Kidney (tissue), 14 donors: Measurements from ENCODE around the gene EXOC7. TPM values are rescaled to one million over a fixed set of nuclear protein-coding genes. Genes with fewer than 3 reads are reported as not detected.

Experiments used
- DNase-seq, 5 donors: peaks; one replicate each; pipeline ENCODE4 v3.0.0-alpha.2; 2013 to 2020
- FAIRE-seq: peaks from 2 replicates; lab custom pipeline; 2012; peaks lifted over from hg19 to GRCh38; lab: Jason Lieb, UNC
- H3K27ac ChIP-seq, 2 donors: one replicate each; pipeline ENCODE4 v1.7.0; 2013; ENCODE audit warnings: low read depth in 2 of 2, low read length in 2 of 2, inconsistent platforms in 1 of 2
- H3K27me3 ChIP-seq: one replicate; pipeline ENCODE4 v1.7.1; 2013; ENCODE audit warnings: low read length, inconsistent platforms; ENCODE audit not compliant: control insufficient read depth, insufficient read depth
- H3K36me3 ChIP-seq, 3 donors: one replicate each; pipeline versions ENCODE4 v1.7.0 to v1.7.1; 2013; ENCODE audit warnings: low read length in 3 of 3, control low read depth in 1 of 3, inconsistent platforms in 1 of 3; ENCODE audit not compliant: insufficient read depth in 3 of 3, control insufficient read depth in 2 of 3
- H3K4me1 ChIP-seq, 3 donors: one replicate each; pipeline versions ENCODE4 v1.7.0 to v1.7.1; 2013; ENCODE audit warnings: low read length in 3 of 3, inconsistent platforms in 1 of 3, low read depth in 1 of 3; ENCODE audit not compliant: control insufficient read depth in 2 of 3, insufficient read depth in 2 of 3
- H3K4me3 ChIP-seq, 3 donors: one replicate each; pipeline versions ENCODE4 v1.7.0 to v1.8.1; 2013; ENCODE audit warnings: low read length in 3 of 3, control low read depth in 1 of 3, inconsistent platforms in 1 of 3
- H3K9ac ChIP-seq, 3 donors: one replicate each; pipeline versions ENCODE4 v1.7.0 to v1.7.1; 2013; ENCODE audit warnings: low read length in 3 of 3, control low read depth in 1 of 3, inconsistent platforms in 1 of 3
- H3K9me3 ChIP-seq, 3 donors: one replicate each; pipeline versions ENCODE4 v1.7.0 to v1.7.1; 2013; ENCODE audit warnings: low read length in 3 of 3, control low read depth in 1 of 3, inconsistent platforms in 1 of 3; ENCODE audit not compliant: control insufficient read depth in 2 of 3, insufficient read depth in 1 of 3
- intact Hi-C: fragments of 100-400 bp; cut with DNase I; formaldehyde crosslinking; loops from one replicate; pipeline ENCODE4 v1.11.1; 2022
- polyA plus RNA-seq: library from polyadenylated mRNA; stranded (reverse); fragments of 350-450 nt; fragmentation: Illumina TruSeq; extraction: RNeasy Lipid Tissue Mini Kit (QIAGEN cat#74804); gene quantifications from one replicate; pipeline ENCODE4 v1.2.3, GENCODE V29; 2014; ENCODE audit warnings: low read depth, low replicate concordance; ENCODE audit not compliant: insufficient read depth
- total RNA-seq: library from RNA; stranded (reverse); fragmentation: NEBNext Ultra II Directional; extraction: Animal tissue kit (Norgen Biotek cat#: 25700); gene quantifications from one replicate; pipeline ENCODE4 v1.2.1, GENCODE V29; 2021
- TF ChIP-seq, protein P1 (sequence below): IDR thresholded peaks from 3 replicates; pipeline ENCODE4 v1.5.1; 2012; ENCODE audit warnings: mild to moderate bottlenecking, moderate library complexity, borderline replicate concordance; ENCODE audit not compliant: insufficient read depth; ENCODE audit errors: extremely low read depth
- donor health status: control.
- donor health status: control.
- donor health status: control.
- donor health status: control.
- donor health status: control.
- donor health status: DM: yes; HTN: yes; CAD: no.
- donor health status: Normal renal cell carcinoma (clear cell type).

EXOC7 gene
- total and polyA plus RNA-seq, 2 donors from 2014 or later: 83.2 to 143 TPM

DNA sequence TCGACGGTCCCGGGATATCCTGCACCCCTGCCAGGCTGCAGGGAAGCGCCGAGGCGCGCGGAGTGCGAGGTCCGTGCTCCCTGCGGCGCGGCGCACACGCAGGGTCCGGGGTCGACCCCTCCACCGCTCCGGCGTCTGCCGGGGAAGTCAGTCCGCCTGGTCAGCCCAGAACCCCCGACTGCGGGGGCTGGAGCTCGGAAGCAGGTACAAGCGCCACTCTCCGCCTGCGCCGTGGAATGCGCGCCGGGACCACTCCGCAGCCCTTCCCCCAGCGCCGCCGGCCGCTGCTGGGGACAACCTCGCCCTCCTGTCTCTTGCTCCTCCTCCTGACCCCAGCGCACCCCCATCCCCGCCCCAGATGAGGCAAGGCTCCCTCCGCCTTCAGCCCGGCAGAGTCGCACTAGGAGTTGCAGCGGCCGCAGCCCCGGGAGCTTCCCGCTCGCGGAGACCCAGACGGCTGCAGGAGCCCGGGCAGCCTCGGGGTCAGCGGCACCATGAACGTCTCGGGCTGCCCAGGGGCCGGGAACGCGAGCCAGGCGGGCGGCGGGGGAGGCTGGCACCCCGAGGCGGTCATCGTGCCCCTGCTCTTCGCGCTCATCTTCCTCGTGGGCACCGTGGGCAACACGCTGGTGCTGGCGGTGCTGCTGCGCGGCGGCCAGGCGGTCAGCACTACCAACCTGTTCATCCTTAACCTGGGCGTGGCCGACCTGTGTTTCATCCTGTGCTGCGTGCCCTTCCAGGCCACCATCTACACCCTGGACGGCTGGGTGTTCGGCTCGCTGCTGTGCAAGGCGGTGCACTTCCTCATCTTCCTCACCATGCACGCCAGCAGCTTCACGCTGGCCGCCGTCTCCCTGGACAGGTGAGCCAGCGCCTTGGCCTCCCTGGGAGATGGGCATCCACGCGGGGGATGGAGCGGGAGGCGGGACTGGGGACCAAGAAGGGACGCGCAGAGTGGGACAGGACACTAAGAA is 28.9 kb downstream of the EXOC7 start, which contains the start of gene GALR2:
Gene GALR2, plus strand, starts transcription at position 392 of the 974 bp plus-strand sequence. Its CDS starts 103 bp downstream, at position 495.
- TF ChIP-seq, protein P1, sequence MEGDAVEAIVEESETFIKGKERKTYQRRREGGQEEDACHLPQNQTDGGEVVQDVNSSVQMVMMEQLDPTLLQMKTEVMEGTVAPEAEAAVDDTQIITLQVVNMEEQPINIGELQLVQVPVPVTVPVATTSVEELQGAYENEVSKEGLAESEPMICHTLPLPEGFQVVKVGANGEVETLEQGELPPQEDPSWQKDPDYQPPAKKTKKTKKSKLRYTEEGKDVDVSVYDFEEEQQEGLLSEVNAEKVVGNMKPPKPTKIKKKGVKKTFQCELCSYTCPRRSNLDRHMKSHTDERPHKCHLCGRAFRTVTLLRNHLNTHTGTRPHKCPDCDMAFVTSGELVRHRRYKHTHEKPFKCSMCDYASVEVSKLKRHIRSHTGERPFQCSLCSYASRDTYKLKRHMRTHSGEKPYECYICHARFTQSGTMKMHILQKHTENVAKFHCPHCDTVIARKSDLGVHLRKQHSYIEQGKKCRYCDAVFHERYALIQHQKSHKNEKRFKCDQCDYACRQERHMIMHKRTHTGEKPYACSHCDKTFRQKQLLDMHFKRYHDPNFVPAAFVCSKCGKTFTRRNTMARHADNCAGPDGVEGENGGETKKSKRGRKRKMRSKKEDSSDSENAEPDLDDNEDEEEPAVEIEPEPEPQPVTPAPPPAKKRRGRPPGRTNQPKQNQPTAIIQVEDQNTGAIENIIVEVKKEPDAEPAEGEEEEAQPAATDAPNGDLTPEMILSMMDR: no peak
- H3K9me3 ChIP-seq: no peaks in the 10 kb centered on the region
- DNase-seq (peak; percentile 33 to 78 (median 39)), FAIRE-seq (no peak)
- no peaks in the 10 kb centered on the region for H3K36me3 ChIP-seq
- no peak within 1 kb of the TSS for H3K27ac ChIP-seq
- H3K9ac ChIP-seq: no peak within 1 kb of the TSS
- peaks cover 0 to 26% (median 2%) of the 10 kb centered on the region in 3 donors for H3K4me1 ChIP-seq
- intact Hi-C loops: no loop called here
- no peak within 1 kb of the TSS for H3K4me3 ChIP-seq
- H3K27me3 ChIP-seq: peaks cover 47% of the 10 kb centered on the region

DNA sequence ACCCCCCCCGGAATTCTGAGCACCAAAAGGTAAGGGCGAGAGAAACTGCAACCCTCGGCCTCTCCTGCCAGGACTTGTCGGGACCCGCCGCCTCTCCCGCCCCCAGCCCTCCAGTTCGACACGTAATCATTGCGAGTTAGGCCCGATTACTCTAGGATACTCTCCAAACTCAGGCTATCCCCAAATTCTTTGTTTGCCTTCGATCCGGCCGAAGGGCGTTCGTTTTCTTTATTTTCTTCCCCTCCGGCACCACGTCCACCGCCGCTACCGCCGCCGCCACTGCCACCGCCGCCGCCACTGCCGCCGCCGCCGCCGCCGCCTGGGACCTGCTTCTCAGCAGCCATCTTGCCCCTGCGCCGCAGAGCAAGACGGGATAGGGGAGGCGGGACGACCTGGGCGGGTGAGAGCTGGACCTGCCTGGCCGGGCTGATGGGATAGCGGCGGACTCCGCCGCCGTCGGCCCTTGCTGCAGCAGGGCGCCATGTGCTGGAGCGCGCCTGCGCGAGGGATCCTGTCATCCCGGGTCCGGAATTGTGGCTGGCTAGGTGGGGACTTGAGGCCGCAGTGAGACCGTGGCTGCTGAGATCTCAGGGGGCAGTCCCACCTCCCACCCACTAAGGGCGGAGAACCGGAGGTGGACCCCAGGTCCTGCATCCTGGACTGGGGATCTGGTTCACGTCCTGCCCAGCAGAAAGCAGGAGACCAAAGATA is 31.3 kb downstream of the EXOC7 start, which contains the start of gene SRP68:
Gene SRP68, minus strand, starts transcription at position 370 of the 711 bp plus-strand sequence. Its CDS starts 26 bp downstream, at position 344.
- intact Hi-C loops: no loop called here
- TF ChIP-seq, protein P1: no peak
- FAIRE-seq: no peak
- H3K9me3 ChIP-seq: no peaks in the 10 kb centered on the region
- peak within 1 kb of the TSS; percentile 76 to 99 (median 90) for H3K9ac ChIP-seq
- peaks cover 0 to 9% (median 6%) of the 10 kb centered on the region in 3 donors for H3K36me3 ChIP-seq
- H3K27ac ChIP-seq: no peak within 1 kb of the TSS
- peak; percentile 95 to 97 (median 96) for DNase-seq
- peaks cover 26% of the 10 kb centered on the region for H3K27me3 ChIP-seq
- peaks cover 0 to 25% (median 0%) of the 10 kb centered on the region in 3 donors for H3K4me1 ChIP-seq
- peak within 1 kb of the TSS; percentile 79 to 99 (median 90) for H3K4me3 ChIP-seq

DNA sequence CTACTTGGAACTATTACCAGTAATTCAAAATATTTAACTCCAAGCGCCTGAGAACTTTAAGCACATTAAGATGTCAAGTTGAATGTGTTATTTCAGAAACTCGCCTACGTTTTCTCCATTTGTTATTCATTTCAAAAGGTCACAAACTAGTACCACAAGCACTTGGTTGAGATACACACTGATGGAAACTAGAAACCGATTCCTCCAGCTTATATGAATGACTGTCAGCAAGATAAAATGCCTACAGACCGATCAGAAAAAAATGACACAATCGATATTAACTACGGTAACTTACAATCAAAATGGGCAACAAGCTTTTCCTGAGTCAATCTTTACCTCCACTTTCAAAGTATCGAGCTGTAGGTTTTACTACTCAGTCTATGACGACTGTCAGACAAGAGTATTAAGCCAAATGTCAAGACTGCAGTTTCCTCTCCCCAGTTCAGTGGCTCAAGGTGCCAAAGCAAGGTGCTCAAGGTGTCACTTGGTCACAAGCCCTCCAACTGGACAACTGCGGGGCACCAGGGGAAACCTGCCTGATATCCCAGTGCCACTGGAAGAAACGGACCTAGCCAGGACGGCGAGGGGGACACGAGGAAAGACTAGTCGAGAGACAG is 31.9 kb downstream of the EXOC7 start:
- H3K27me3 ChIP-seq: peaks cover 21% of the 10 kb centered on the region
- H3K27ac ChIP-seq: no peak overlapping the region
- TF ChIP-seq, protein P1: no peak
- peaks cover 0 to 20% (median 0%) of the 10 kb centered on the region in 3 donors for H3K4me1 ChIP-seq
- no peak for DNase-seq
- H3K9ac ChIP-seq: peak overlapping the region; percentile 76 to 99 (median 90)
- H3K9me3 ChIP-seq: no peaks in the 10 kb centered on the region
- H3K36me3 ChIP-seq: peaks cover 0 to 14% (median 10%) of the 10 kb centered on the region in 3 donors
- H3K4me3 ChIP-seq: peak overlapping the region; percentile 79 to 99 (median 90)
- FAIRE-seq: no peak
- intact Hi-C loops: no loop called here
